HEK293 (cell line): Measurements from ENCODE around the gene RASGRF2.

Experiments
- CTCF ChIA-PET: fragments of 350-600 bp; formaldehyde crosslinking; extraction: SDS; loops from one replicate; lab custom pipeline; 2021; ENCODE audit warnings: antibody characterized with exemption; lab: Yijun Ruan, JAX
- POLR2A ChIA-PET: fragments of 300-600 bp; formaldehyde crosslinking; extraction: SDS; loops from one replicate; lab custom pipeline; 2020; ENCODE audit warnings: antibody characterized with exemption, inconsistent platforms; lab: Yijun Ruan, JAX
- H3K27ac ChIP-seq: fragments of 200-500 bp; sonication (Bioruptor generic); 2 replicates; pipeline ENCODE4 v1.5.1; 2014; ENCODE audit warnings: low read depth, low read length, control low read depth, inconsistent platforms; ENCODE audit errors: extremely low read depth
- H3K36me3 ChIP-seq, 2 experiments: fragments of 200-500 bp in 1 of 2; sonication (Bioruptor generic) in 1 of 2; 1 replicate in 1 of 2; 2 replicates in 1 of 2; pipeline ENCODE4 v1.5.1; 2014 to 2017; ENCODE audit warnings: inconsistent platforms in 2 of 2, low read length in 2 of 2; ENCODE audit not compliant: control insufficient read depth in 2 of 2, insufficient read depth in 1 of 2
- H3K4me1 ChIP-seq: fragments of 200-500 bp; sonication (Bioruptor generic); 2 replicates; pipeline ENCODE4 v1.5.1; 2014; ENCODE audit warnings: mild to moderate bottlenecking, low read length, inconsistent platforms; ENCODE audit not compliant: control insufficient read depth, insufficient read depth
- H3K4me3 ChIP-seq: 2 replicates; pipeline ENCODE4 v1.5.1; 2011; ENCODE audit warnings: low read depth, mild to moderate bottlenecking, control low read depth, low read length, moderate library complexity
- H3K9me3 ChIP-seq: fragments of 200-500 bp; sonication (Bioruptor generic); 2 replicates; pipeline ENCODE4 v1.5.1; 2014; ENCODE audit warnings: low read depth, low read length, inconsistent platforms; ENCODE audit not compliant: control insufficient read depth, insufficient read depth
- GLIS1 ChIP-seq: fragments of 450-650 bp; formaldehyde crosslinking; IDR thresholded peaks from 2 replicates; pipeline ENCODE4 v1.5.1; 2016; ENCODE audit warnings: missing biosample characterization, missing genetic modification characterization
- IKZF3 ChIP-seq: fragments of 450-650 bp; IDR thresholded peaks from 2 replicates; pipeline ENCODE4 v1.5.0; 2018; ENCODE audit warnings: missing biosample characterization, mild to moderate bottlenecking, missing genetic modification characterization, moderate library complexity
- KLF9 ChIP-seq: fragments of 450-650 bp; formaldehyde crosslinking; IDR thresholded peaks from 2 replicates; pipeline ENCODE4 v1.5.1; 2016; ENCODE audit warnings: missing biosample characterization, missing genetic modification characterization, low read depth
- MZF1 ChIP-seq: fragments of 450-650 bp; formaldehyde crosslinking; IDR thresholded peaks from 2 replicates; pipeline ENCODE4 v1.5.1; 2017; ENCODE audit warnings: missing biosample characterization, missing genetic modification characterization, borderline replicate concordance
- SETDB1 ChIP-seq: IDR thresholded peaks from one replicate; pipeline ENCODE4 v1.6.1; 2017; ENCODE audit warnings: mild to moderate bottlenecking, low read length, moderate library complexity, mixed read lengths; ENCODE audit not compliant: insufficient read length
- SP2 ChIP-seq: fragments of 450-650 bp; formaldehyde crosslinking; IDR thresholded peaks from 2 replicates; pipeline ENCODE4 v1.5.1; 2016; ENCODE audit warnings: missing biosample characterization, missing genetic modification characterization
- ZBTB8A ChIP-seq: fragments of 450-650 bp; formaldehyde crosslinking; IDR thresholded peaks from 2 replicates; pipeline ENCODE4 v1.5.1; 2016; ENCODE audit warnings: missing biosample characterization, missing genetic modification characterization
- ZEB2 ChIP-seq: fragments of 450-650 bp; formaldehyde crosslinking; IDR thresholded peaks from 2 replicates; pipeline ENCODE4 v1.5.1; 2016; ENCODE audit warnings: missing biosample characterization, missing genetic modification characterization
- ZNF132 ChIP-seq: fragments of 450-650 bp; formaldehyde crosslinking; IDR thresholded peaks from 2 replicates; pipeline ENCODE4 v1.5.1; 2017; ENCODE audit warnings: missing biosample characterization, missing genetic modification characterization, borderline replicate concordance
- ZNF248 ChIP-seq: fragments of 450-650 bp; formaldehyde crosslinking; IDR thresholded peaks from 2 replicates; pipeline ENCODE4 v1.5.1; 2017; ENCODE audit warnings: missing biosample characterization, missing genetic modification characterization
- ZNF274 ChIP-seq, 2 experiments: fragments of 200-500 bp in 1 of 2; fragments of 450-650 bp in 1 of 2; sonication (Bioruptor generic) in 1 of 2; formaldehyde crosslinking in 1 of 2; IDR thresholded peaks; 2 replicates each; pipeline versions ENCODE4 v1.5.1 to v1.6.1; 2014 to 2016; ENCODE audit warnings: borderline replicate concordance in 1 of 2, inconsistent platforms in 1 of 2, low read length in 1 of 2, missing biosample characterization in 1 of 2, missing genetic modification characterization in 1 of 2
- ZNF391 ChIP-seq: fragments of 450-650 bp; formaldehyde crosslinking; IDR thresholded peaks from 2 replicates; pipeline ENCODE4 v1.5.1; 2016; ENCODE audit warnings: low read depth, missing biosample characterization, missing genetic modification characterization, borderline replicate concordance
- ZNF501 ChIP-seq: fragments of 450-650 bp; formaldehyde crosslinking; IDR thresholded peaks from 2 replicates; pipeline ENCODE4 v1.5.1; 2016; ENCODE audit warnings: missing biosample characterization, missing genetic modification characterization
- ZNF571 ChIP-seq: fragments of 450-650 bp; formaldehyde crosslinking; IDR thresholded peaks from 2 replicates; pipeline ENCODE4 v1.5.0; 2017; ENCODE audit warnings: missing biosample characterization, missing genetic modification characterization
- ZNF777 ChIP-seq: fragments of 450-650 bp; formaldehyde crosslinking; IDR thresholded peaks from 2 replicates; pipeline ENCODE4 v1.5.1; 2017; ENCODE audit warnings: missing biosample characterization, missing genetic modification characterization, borderline replicate concordance
- ZSCAN30 ChIP-seq: fragments of 450-650 bp; IDR thresholded peaks from 2 replicates; pipeline ENCODE4 v1.5.1; 2018; ENCODE audit warnings: missing biosample characterization, mild to moderate bottlenecking, missing genetic modification characterization, moderate library complexity
- TF ChIP-seq, protein P1 (sequence below): fragments of 450-650 bp; formaldehyde crosslinking; IDR thresholded peaks from 2 replicates; pipeline ENCODE4 v1.5.1; 2016; ENCODE audit warnings: missing biosample characterization, missing genetic modification characterization, low read depth
- TF ChIP-seq, protein P2 (sequence below): fragments of 450-650 bp; formaldehyde crosslinking; IDR thresholded peaks from 2 replicates; pipeline ENCODE4 v1.5.1; 2017; ENCODE audit warnings: missing biosample characterization, missing genetic modification characterization
- TF ChIP-seq, protein P3 (sequence below): fragments of 450-650 bp; formaldehyde crosslinking; IDR thresholded peaks from 2 replicates; pipeline ENCODE4 v1.5.1; 2016; ENCODE audit warnings: missing biosample characterization, missing genetic modification characterization
- TF ChIP-seq, protein P4 (sequence below): fragments of 450-650 bp; formaldehyde crosslinking; IDR thresholded peaks from 2 replicates; pipeline ENCODE4 v1.5.1; 2016; ENCODE audit warnings: missing biosample characterization, missing genetic modification characterization, borderline replicate concordance

RASGRF2 gene

DNA sequence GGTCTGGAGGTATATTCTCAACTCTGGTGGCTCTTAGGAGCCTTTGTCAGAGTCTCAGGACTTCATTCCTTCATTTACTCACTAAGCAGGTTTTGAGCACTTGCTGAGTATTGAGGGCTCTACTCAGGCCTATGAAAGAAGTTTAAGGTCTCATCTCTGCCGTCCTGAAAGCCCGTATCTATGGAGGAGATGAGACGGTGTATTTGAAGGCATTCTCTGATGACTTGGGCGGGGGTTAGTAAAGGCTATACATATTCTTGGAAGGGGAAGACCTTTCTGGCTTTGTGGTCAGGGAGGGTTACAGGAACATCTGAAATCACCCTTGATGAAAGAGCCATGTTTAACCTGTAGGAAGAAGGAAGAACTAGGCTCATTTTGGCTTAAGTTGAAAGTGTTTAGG, 21.9 kb downstream of the RASGRF2 start (continued):
- TF ChIP-seq, protein P1, sequence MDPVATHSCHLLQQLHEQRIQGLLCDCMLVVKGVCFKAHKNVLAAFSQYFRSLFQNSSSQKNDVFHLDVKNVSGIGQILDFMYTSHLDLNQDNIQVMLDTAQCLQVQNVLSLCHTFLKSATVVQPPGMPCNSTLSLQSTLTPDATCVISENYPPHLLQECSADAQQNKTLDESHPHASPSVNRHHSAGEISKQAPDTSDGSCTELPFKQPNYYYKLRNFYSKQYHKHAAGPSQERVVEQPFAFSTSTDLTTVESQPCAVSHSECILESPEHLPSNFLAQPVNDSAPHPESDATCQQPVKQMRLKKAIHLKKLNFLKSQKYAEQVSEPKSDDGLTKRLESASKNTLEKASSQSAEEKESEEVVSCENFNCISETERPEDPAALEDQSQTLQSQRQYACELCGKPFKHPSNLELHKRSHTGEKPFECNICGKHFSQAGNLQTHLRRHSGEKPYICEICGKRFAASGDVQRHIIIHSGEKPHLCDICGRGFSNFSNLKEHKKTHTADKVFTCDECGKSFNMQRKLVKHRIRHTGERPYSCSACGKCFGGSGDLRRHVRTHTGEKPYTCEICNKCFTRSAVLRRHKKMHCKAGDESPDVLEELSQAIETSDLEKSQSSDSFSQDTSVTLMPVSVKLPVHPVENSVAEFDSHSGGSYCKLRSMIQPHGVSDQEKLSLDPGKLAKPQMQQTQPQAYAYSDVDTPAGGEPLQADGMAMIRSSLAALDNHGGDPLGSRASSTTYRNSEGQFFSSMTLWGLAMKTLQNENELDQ (tag by site-specific recombination) = no peak

DNA sequence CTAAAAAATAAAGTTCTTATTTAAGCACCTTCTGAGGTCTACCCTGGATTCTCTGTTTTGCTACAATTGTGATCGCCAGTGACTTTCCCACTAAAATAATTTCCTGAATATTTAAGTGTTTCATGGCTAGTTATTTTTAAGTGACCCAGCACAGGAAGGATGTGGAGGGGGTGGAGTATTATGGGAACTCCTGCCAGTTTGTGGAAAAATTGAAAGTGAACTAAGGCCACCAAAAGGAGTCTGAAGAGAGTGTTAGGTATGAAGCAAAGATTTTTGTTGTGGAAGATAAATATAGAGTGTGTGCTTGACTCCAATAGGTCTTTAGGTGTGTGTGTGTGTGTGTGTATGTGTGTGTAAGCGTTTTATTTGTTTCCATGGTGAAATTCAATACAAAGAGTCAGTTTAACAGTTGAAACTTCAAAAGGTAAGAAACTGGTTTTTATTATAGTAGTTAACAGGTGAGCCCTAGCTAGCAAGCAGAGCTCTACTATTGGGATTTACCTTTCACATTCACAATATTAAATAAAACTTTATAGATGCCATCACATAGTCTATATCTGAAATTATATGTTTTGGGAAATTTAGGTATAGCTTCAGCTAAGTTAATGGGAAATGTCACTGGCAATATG, 25.6 kb downstream of the RASGRF2 start:
- POLR2A ChIA-PET = interaction anchor here (1.1 kb wide), 1 partner anchor 11 kb away, joined by 3 read pairs; no protein-coding TSS in a partner anchor
- H3K27ac ChIP-seq = no peak overlapping the region
- no peak for TF ChIP-seq ZEB2
- no peak for TF ChIP-seq KLF9 (tag by site-specific recombination)
- TF ChIP-seq ZSCAN30 = no peak
- TF ChIP-seq ZNF132 = no peak
- no peak for TF ChIP-seq ZNF571 (tag by site-specific recombination)
- TF ChIP-seq, protein P2, sequence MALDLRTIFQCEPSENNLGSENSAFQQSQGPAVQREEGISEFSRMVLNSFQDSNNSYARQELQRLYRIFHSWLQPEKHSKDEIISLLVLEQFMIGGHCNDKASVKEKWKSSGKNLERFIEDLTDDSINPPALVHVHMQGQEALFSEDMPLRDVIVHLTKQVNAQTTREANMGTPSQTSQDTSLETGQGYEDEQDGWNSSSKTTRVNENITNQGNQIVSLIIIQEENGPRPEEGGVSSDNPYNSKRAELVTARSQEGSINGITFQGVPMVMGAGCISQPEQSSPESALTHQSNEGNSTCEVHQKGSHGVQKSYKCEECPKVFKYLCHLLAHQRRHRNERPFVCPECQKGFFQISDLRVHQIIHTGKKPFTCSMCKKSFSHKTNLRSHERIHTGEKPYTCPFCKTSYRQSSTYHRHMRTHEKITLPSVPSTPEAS (tag by site-specific recombination) = 0 out of 2 replicates have a peak, but pooled peaks have one; percentile 36
- H3K4me1 ChIP-seq = peaks cover 4% of the 10 kb centered on the region
- H3K4me3 ChIP-seq = no peak overlapping the region
- H3K36me3 ChIP-seq = no peaks in the 10 kb centered on the region
- CTCF ChIA-PET = interaction anchor here (0.6 kb wide), 1 partner anchor 11 kb away, joined by 4 read pairs; no protein-coding TSS in a partner anchor
- no peaks in the 10 kb centered on the region for H3K9me3 ChIP-seq

DNA sequence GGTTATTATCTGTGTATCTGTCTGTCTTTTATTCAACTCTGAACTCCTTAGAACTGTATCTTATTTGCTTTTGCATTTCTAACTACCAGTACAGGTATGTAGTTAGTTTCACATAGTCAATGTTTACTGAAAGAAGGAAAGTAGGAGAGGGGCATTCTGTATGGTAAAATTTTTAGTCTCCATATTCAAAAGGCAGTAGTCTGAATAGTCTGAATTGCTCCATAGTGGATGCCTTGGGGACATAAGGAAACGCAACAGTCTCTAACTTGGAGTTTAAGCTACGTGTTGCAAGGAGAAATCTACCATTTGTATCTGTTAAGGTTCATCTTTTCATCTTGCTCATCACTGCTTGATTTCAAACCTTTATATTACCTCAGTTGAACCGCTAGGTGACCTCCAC, 26.2 kb downstream of the RASGRF2 start:
- Histone ChIP-seq H3K27ac (no peak overlapping the region), H3K4me3 (no peak overlapping the region), H3K36me3 (no peaks in the 10 kb centered on the region), H3K9me3 (no peaks in the 10 kb centered on the region), H3K4me1 (peaks cover 6% of the 10 kb centered on the region)
- ChIA-PET CTCF (interaction anchor here (0.6 to 1.0 kb wide), 3 partner anchors 179 to 1190 kb away, joined by 3 to 4 read pairs (median 3); no protein-coding TSS in a partner anchor), POLR2A (interaction anchor here (0.8 to 1.1 kb wide), 2 partner anchors 9 to 11 kb away, joined by 3 read pairs; no protein-coding TSS in a partner anchor)
- TF ChIP-seq ZNF501 (no peak), ZBTB8A (tag by site-specific recombination) (no peak), ZNF274 (IDR thresholded peaks at IDR 0.05; ENCODE audit: low read length) (no peak), ZNF274 (tag by site-specific recombination; IDR thresholded peaks at IDR 0.05; ENCODE audit: borderline replicate concordance) (no peak), ZNF777 (tag by site-specific recombination) (no peak), IKZF3 (tag by site-specific recombination) (no peak), SETDB1 (no peak), GLIS1 (no peak), MZF1 (no peak), ZNF248 (tag by site-specific recombination) (no peak), SP2 (tag by site-specific recombination) (no peak), ZNF391 (tag by site-specific recombination) (no peak)
- TF ChIP-seq, protein P3, sequence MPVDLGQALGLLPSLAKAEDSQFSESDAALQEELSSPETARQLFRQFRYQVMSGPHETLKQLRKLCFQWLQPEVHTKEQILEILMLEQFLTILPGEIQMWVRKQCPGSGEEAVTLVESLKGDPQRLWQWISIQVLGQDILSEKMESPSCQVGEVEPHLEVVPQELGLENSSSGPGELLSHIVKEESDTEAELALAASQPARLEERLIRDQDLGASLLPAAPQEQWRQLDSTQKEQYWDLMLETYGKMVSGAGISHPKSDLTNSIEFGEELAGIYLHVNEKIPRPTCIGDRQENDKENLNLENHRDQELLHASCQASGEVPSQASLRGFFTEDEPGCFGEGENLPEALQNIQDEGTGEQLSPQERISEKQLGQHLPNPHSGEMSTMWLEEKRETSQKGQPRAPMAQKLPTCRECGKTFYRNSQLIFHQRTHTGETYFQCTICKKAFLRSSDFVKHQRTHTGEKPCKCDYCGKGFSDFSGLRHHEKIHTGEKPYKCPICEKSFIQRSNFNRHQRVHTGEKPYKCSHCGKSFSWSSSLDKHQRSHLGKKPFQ (tag by site-specific recombination) = no peak
- TF ChIP-seq, protein P4, sequence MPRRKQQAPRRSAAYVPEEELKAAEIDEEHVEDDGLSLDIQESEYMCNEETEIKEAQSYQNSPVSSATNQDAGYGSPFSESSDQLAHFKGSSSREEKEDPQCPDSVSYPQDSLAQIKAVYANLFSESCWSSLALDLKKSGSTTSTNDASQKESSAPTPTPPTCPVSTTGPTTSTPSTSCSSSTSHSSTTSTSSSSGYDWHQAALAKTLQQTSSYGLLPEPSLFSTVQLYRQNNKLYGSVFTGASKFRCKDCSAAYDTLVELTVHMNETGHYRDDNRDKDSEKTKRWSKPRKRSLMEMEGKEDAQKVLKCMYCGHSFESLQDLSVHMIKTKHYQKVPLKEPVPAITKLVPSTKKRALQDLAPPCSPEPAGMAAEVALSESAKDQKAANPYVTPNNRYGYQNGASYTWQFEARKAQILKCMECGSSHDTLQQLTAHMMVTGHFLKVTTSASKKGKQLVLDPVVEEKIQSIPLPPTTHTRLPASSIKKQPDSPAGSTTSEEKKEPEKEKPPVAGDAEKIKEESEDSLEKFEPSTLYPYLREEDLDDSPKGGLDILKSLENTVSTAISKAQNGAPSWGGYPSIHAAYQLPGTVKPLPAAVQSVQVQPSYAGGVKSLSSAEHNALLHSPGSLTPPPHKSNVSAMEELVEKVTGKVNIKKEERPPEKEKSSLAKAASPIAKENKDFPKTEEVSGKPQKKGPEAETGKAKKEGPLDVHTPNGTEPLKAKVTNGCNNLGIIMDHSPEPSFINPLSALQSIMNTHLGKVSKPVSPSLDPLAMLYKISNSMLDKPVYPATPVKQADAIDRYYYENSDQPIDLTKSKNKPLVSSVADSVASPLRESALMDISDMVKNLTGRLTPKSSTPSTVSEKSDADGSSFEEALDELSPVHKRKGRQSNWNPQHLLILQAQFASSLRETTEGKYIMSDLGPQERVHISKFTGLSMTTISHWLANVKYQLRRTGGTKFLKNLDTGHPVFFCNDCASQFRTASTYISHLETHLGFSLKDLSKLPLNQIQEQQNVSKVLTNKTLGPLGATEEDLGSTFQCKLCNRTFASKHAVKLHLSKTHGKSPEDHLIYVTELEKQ (tag by site-specific recombination) = no peak
